ENCODE results near the gene EPSTI1. TPM values are rescaled to one million over a fixed set of nuclear protein-coding genes. Genes with fewer than 3 reads are reported as not detected.

Gene EPSTI1
- polyA plus RNA-seq, 2 of the 4 experiments (the other 2 are of a cell fraction): 0.05 to 0.10 TPM

- TF ChIP-seq ELK1 (IDR thresholded peaks at IDR 0.05; ENCODE audit: low read depth, low read length) (no peak), TFCP2L1 (CRISPR knock-in tag; IDR thresholded peaks at IDR 0.05) (no peak), RCOR1 (IDR thresholded peaks at IDR 0.05; ENCODE audit: low read depth, low read length) (no peak), GATA3 (IDR thresholded peaks at IDR 0.05; ENCODE audit: borderline replicate concordance) (no peak), ATOH8 (CRISPR knock-in tag; IDR thresholded peaks at IDR 0.05; ENCODE audit: low read depth) (no peak), FOSB (CRISPR knock-in tag; IDR thresholded peaks at IDR 0.05) (no peak), MAX (IDR thresholded peaks at IDR 0.05) (no peak)
These were observed 34.2 kb upstream of the EPSTI1 start (continued) for GRCh38 chr13:43026262-43026661.

- Histone ChIP-seq H3K4me2 (no peak within 1 kb of the TSS), H3K27ac (no peak within 1 kb of the TSS), H3K4me1 (no peaks in the 10 kb centered on the region), H3K4me3 (no peak within 1 kb of the TSS), H3K9me3 (no peaks in the 10 kb centered on the region)
- POLR2A ChIA-PET: no interaction called here
- FAIRE-seq (no peak), ATAC-seq (no peak), DNase-seq (ENCODE audit: low read depth in 1 of 2, low spot score in 1 of 2) (no peak)
- CTCF ChIA-PET: interaction anchor here (0.7 to 1.2 kb wide), 3 partner anchors 9 to 443 kb away, joined by 3 to 5 read pairs (median 3); no protein-coding TSS in a partner anchor
- 90% methylated on average over 39 of the region's 48 CpGs for WGBS (ENCODE audit: missing lambda C conversion rate)
- no peak for TF ChIP-seq RNF2 (IDR thresholded peaks at IDR 0.05; ENCODE audit: borderline replicate concordance, low read depth)
- TF ChIP-seq ZC3H11A (IDR thresholded peaks at IDR 0.05): no peak
- no peak for TF ChIP-seq BCL3 (IDR thresholded peaks at IDR 0.05)
- TF ChIP-seq JUN (IDR thresholded peaks at IDR 0.05): no peak
- TF ChIP-seq EHMT2 (IDR thresholded peaks at IDR 0.05; ENCODE audit: low read depth): no peak
- no peak for TF ChIP-seq FOSB (CRISPR knock-in tag; IDR thresholded peaks at IDR 0.05)
- no peak for TF ChIP-seq MAX (IDR thresholded peaks at IDR 0.05)
- TF ChIP-seq ESRRA (IDR thresholded peaks at IDR 0.05; ENCODE audit: borderline replicate concordance, low read length): no peak
- no peak for TF ChIP-seq ELK1 (IDR thresholded peaks at IDR 0.05; ENCODE audit: low read depth, low read length)
- no peak for TF ChIP-seq CEBPB (IDR thresholded peaks at IDR 0.05)
- TF ChIP-seq ZSCAN20 (CRISPR knock-in tag; IDR thresholded peaks at IDR 0.05): no peak
- no peak for TF ChIP-seq E2F6 (IDR thresholded peaks at IDR 0.05; ENCODE audit: borderline replicate concordance, low read depth)
- no peak for TF ChIP-seq CTCF (IDR thresholded peaks at IDR 0.05)
- TF ChIP-seq RFX5 (IDR thresholded peaks at IDR 0.05): no peak
These were observed 31.4 kb upstream of the EPSTI1 start, which contains the start of gene DNAJC15 for GRCh38 chr13:43023289-43023963. DNAJC15 (plus strand) TSS chr13:43023586; CDS start chr13:43023627, 41 bp downstream.

Data from A549 (cell line).